ENCODE measurements around the gene ZNF213.
"Not testable (repeated sequence)": the region's sequence is repeated elsewhere in the genome, so short reads cannot be mapped to it uniquely, and the experiment has no call there.

ZNF213 gene

GRCh38 chr16:3137267-3137666, 2.4 kb downstream of the ZNF213 start:
- no peak for TF ChIP-seq CTCF (IDR thresholded peaks at IDR 0.05; ENCODE audit: control extremely low read depth, extremely low read depth, low read depth, missing control alignments)
- DNase-seq (ENCODE audit: extremely low spot score) = no peak
- ChIA-PET POLR2A (no interaction called here), CTCF (interaction anchor here (0.8 to 14.2 kb wide), 12 partner anchors 8 to 107 kb away, joined by 3 to 177 read pairs (median 3); no protein-coding TSS in a partner anchor)

- no peak for DNase-seq (ENCODE audit: extremely low spot score)
- no peak for TF ChIP-seq CTCF (IDR thresholded peaks at IDR 0.05; ENCODE audit: control extremely low read depth, extremely low read depth, low read depth, missing control alignments)
- CTCF ChIA-PET = interaction anchor here (1.0 to 14.2 kb wide), 9 partner anchors 8 to 108 kb away, joined by 3 to 177 read pairs (median 8); no protein-coding TSS in a partner anchor
- POLR2A ChIA-PET = no interaction called here
Measured at GRCh38 chr16:3138342-3138741, 3.5 kb downstream of the ZNF213 start.

GRCh38 chr16:3138823-3139426, 4.1 kb downstream of the ZNF213 start:
- TF ChIP-seq CTCF (IDR thresholded peaks at IDR 0.05; ENCODE audit: control extremely low read depth, extremely low read depth, low read depth, missing control alignments) = no peak
- POLR2A ChIA-PET = no interaction called here
- CTCF ChIA-PET = interaction anchor here (1.3 to 3.1 kb wide), 3 partner anchors 9 to 11 kb away, joined by 3 to 16 read pairs (median 8); no protein-coding TSS in a partner anchor
- no peak for DNase-seq (ENCODE audit: extremely low spot score)

- POLR2A ChIA-PET; DNase-seq (ENCODE audit: extremely low spot score): not testable (repeated sequence)
- CTCF ChIA-PET = interaction anchor here (1.3 to 3.1 kb wide), 3 partner anchors 8 to 10 kb away, joined by 3 to 16 read pairs (median 8); no protein-coding TSS in a partner anchor
Measured at GRCh38 chr16:3139561-3139960, 4.7 kb downstream of the ZNF213 start.

DNA sequence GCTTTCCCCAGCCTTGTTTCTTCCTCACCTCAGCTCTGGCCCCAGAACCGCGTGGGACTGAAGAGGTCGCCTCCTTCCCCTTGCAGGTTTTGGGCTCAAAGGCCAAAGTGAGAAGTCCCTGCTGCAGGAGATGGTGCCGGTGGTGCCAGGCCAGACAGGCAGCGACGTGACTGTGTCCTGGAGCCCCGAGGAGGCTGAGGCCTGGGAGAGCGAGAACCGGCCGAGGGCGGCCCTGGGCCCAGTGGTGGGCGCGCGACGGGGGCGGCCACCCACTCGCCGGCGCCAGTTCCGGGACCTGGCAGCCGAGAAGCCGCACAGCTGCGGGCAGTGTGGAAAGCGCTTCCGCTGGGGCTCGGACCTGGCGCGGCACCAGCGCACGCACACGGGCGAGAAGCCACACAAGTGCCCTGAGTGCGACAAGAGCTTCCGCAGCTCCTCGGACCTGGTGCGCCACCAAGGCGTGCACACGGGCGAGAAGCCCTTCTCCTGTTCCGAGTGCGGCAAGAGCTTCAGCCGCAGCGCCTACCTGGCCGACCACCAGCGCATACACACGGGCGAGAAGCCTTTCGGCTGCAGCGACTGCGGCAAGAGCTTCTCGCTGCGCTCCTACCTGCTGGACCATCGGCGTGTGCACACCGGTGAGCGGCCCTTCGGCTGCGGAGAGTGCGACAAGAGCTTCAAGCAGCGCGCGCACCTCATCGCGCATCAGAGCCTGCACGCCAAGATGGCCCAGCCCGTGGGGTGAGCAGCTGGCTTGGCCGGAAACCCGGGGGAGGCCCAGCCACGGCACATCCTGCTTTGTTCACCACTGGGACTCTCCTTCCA, 6.0 kb downstream of the ZNF213 start:
- CTCF ChIA-PET = interaction anchor here (1.0 to 3.1 kb wide), 3 partner anchors 9 to 31 kb away, joined by 3 to 16 read pairs (median 3); no protein-coding TSS in a partner anchor
- TF ChIP-seq CTCF (IDR thresholded peaks at IDR 0.05; ENCODE audit: control extremely low read depth, extremely low read depth, low read depth, missing control alignments) = no peak
- DNase-seq (ENCODE audit: extremely low spot score) = no peak
- POLR2A ChIA-PET = no interaction called here

- no peak for TF ChIP-seq CTCF (IDR thresholded peaks at IDR 0.05; ENCODE audit: control extremely low read depth, extremely low read depth, low read depth, missing control alignments)
- POLR2A ChIA-PET = no interaction called here
- DNase-seq (ENCODE audit: extremely low spot score) = no peak
- CTCF ChIA-PET = interaction anchor here (11.2 kb wide), 1 partner anchor 11 kb away, joined by 189 read pairs; the partner anchor contains the start of gene ZNF213
Measured at GRCh38 chr16:3141781-3142311, 7.0 kb downstream of the ZNF213 start.
